Right renal cortex interstitium (tissue), 3 donors: ENCODE measurements around the gene ASCL2. TPM values are rescaled to one million over a fixed set of nuclear protein-coding genes. Genes with fewer than 3 reads are reported as not detected.

Source experiments
- DNase-seq, 3 donors: peaks; one replicate each; pipeline ENCODE4 v3.0.0-alpha.2; 2013; ENCODE audit warnings: low read depth in 3 of 3, low spot score in 2 of 3
- polyA plus RNA-seq, 3 donors: library from polyadenylated mRNA; unstranded; fragments of 120-200 nt; gene quantifications; one replicate each; pipeline ENCODE4 v1.2.1, GENCODE V29; 2013; ENCODE audit not compliant: insufficient read length in 3 of 3

The ASCL2 gene
- polyA plus RNA-seq, 3 donors: 1.9 to 2.7 (median 2.0) TPM

GRCh38 chr11:2263071-2263565 is 7.3 kb downstream of the ASCL2 start:
- DNase-seq: no peak

- DNase-seq: no peak
Observed at GRCh38 chr11:2262301-2263070, 7.9 kb downstream of the ASCL2 start.

- DNase-seq: no peak
Observed at GRCh38 chr11:2261436-2262230, 8.8 kb downstream of the ASCL2 start.

- no peak for DNase-seq
Observed at GRCh38 chr11:2260491-2261364, 9.7 kb downstream of the ASCL2 start.

- DNase-seq: no peak
Observed at GRCh38 chr11:2259897-2260451, 10.4 kb downstream of the ASCL2 start.

GRCh38 chr11:2259466-2259830 is 10.9 kb downstream of the ASCL2 start:
- DNase-seq: no peak

- no peak for DNase-seq
Observed at GRCh38 chr11:2258501-2259465, 11.6 kb downstream of the ASCL2 start.

- no peak for DNase-seq
Observed at GRCh38 chr11:2256951-2257700, 13.3 kb downstream of the ASCL2 start.

- DNase-seq: no peak
Observed at GRCh38 chr11:2256293-2256913, 14.0 kb downstream of the ASCL2 start.

- no peak for DNase-seq
Observed at GRCh38 chr11:2252018-2252417, 18.4 kb downstream of the ASCL2 start.

GRCh38 chr11:2251138-2251537 is 19.2 kb downstream of the ASCL2 start:
- DNase-seq: no peak

- DNase-seq: no peak
Observed at GRCh38 chr11:2250485-2250884, 19.9 kb downstream of the ASCL2 start.

- DNase-seq: no peak
Observed at GRCh38 chr11:2250041-2250440, 20.3 kb downstream of the ASCL2 start.

- no peak for DNase-seq
Observed at GRCh38 chr11:2249189-2249916, 21.0 kb downstream of the ASCL2 start.

- DNase-seq: no peak
Observed at GRCh38 chr11:2248762-2249161, 21.6 kb downstream of the ASCL2 start.

GRCh38 chr11:2248242-2248641 is 22.1 kb downstream of the ASCL2 start:
- no peak for DNase-seq

GRCh38 chr11:2247496-2247895 is 22.9 kb downstream of the ASCL2 start:
- no peak for DNase-seq

GRCh38 chr11:2240834-2241233 is 29.6 kb downstream of the ASCL2 start:
- DNase-seq: no peak
